Cardiac muscle cell (in vitro differentiated cells and primary cell): ENCODE results near the gene TEKT5. TPM values are rescaled to one million over a fixed set of nuclear protein-coding genes. Genes with fewer than 3 reads are reported as not detected.

Source experiments
- DNase-seq, 2 donors: peaks; one replicate each; pipeline versions ENCODE4 v3.0.0 to v3.0.0-alpha.2; 2010 to 2017; ENCODE audit warnings: low read depth in 1 of 2, low spot score in 1 of 2
- H3K27ac ChIP-seq: fragments of 200-600 bp; sonication (generic); 2 replicates; pipeline ENCODE4 v1.5.1; 2016
- H3K27me3 ChIP-seq: fragments of 200-600 bp; sonication (generic); 2 replicates; pipeline ENCODE4 v1.6.0; 2016; ENCODE audit warnings: control low read depth
- H3K36me3 ChIP-seq: fragments of 200-600 bp; sonication (generic); 2 replicates; pipeline ENCODE4 v1.5.1; 2016; ENCODE audit warnings: control low read depth
- H3K4me1 ChIP-seq: fragments of 200-600 bp; sonication (generic); 2 replicates; pipeline ENCODE4 v1.8.1; 2017; ENCODE audit warnings: low read depth, mild to moderate bottlenecking, mixed run types
- H3K4me3 ChIP-seq: fragments of 200-600 bp; sonication (generic); 2 replicates; pipeline ENCODE4 v1.5.1; 2016; ENCODE audit warnings: mild to moderate bottlenecking
- H3K9me3 ChIP-seq: fragments of 200-600 bp; sonication (generic); 2 replicates; pipeline ENCODE4 v1.5.1; 2017; ENCODE audit warnings: low read depth, mild to moderate bottlenecking, control low read depth
- polyA plus RNA-seq: library from polyadenylated mRNA; unstranded; fragments of >200 nt; fragmentation: Nextera tagmentation; extraction: Ambion mirVana; gene quantifications from 2 replicates; pipeline ENCODE4 v1.2.1, GENCODE V29; 2016
- total RNA-seq: library from RNA; depleted of rRNA; stranded (reverse); fragments of >200 nt; gene quantifications from 2 replicates; pipeline ENCODE4 v1.2.3, GENCODE V29; 2016
- TF ChIP-seq, protein P1 (sequence below): IDR thresholded peaks from 2 replicates; pipeline ENCODE4 v1.5.1; 2012; ENCODE audit warnings: low read depth, mild to moderate bottlenecking, low read length

TEKT5 gene
- total and polyA plus RNA-seq, 2 experiments from 2014 or later = 0.48 TPM

DNA sequence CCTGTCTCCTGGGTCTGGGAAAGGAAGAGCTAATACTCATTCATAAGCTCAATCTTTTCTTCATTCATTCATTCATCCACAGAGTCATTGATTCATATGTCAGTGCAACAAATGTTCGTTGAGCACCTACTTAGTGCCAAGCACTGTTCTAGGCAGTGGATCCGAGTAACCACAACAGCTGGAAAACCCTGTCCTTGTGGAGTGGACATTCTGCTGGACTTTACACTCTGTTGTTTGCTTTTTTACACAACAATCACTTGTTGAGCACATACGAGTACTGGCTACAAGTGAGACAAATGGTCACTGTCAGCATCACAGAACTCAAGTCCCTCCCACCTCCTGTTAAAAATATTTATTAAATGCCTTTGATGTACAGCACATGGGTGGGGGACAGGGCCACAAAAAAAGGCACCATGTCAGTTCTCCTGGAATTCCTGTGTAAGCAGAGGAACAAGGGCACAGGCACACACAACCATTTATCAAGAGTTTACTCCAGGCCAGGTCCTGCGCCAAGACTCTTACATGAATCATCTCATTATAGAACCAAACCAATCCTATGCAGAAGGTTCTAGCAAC is 46.9 kb downstream of the TEKT5 start:
- TF ChIP-seq, protein P1, sequence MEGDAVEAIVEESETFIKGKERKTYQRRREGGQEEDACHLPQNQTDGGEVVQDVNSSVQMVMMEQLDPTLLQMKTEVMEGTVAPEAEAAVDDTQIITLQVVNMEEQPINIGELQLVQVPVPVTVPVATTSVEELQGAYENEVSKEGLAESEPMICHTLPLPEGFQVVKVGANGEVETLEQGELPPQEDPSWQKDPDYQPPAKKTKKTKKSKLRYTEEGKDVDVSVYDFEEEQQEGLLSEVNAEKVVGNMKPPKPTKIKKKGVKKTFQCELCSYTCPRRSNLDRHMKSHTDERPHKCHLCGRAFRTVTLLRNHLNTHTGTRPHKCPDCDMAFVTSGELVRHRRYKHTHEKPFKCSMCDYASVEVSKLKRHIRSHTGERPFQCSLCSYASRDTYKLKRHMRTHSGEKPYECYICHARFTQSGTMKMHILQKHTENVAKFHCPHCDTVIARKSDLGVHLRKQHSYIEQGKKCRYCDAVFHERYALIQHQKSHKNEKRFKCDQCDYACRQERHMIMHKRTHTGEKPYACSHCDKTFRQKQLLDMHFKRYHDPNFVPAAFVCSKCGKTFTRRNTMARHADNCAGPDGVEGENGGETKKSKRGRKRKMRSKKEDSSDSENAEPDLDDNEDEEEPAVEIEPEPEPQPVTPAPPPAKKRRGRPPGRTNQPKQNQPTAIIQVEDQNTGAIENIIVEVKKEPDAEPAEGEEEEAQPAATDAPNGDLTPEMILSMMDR = no peak
- Histone ChIP-seq H3K36me3 (no peaks in the 10 kb centered on the region), H3K4me1 (no peaks in the 10 kb centered on the region)

DNA sequence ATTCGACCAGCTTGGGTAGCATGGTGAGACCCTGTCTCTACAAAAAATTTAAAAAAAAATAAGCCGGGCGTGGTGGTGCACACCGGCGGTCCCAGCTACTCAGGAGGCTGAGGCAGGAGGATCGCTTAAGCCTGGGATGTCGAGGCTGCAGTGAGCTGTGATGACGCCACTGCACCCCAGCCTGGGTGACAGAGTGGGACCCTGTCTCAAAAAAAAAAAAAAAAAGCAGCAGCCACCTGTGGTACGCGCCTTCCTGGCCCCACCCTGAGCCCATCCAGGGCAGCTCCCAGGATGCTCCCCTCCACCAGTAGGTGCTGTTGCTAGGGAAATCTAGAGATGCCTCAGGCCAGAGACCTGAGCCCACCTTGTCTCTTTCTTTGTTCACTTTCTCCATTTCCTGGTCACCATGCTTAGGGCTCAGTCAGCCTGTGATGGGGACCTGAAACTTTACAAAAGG is 47.4 kb downstream of the TEKT5 start:
- H3K27ac ChIP-seq = no peak overlapping the region
- no peaks in the 10 kb centered on the region for H3K36me3 ChIP-seq
- peaks cover 4% of the 10 kb centered on the region for H3K4me1 ChIP-seq
- DNase-seq = no peak
- TF ChIP-seq, protein P1 = no peak
- no peak overlapping the region for H3K4me3 ChIP-seq
- H3K9me3 ChIP-seq = no peaks in the 10 kb centered on the region
- no peaks in the 10 kb centered on the region for H3K27me3 ChIP-seq

More for the DNA sequence above, 46.9 kb downstream of the TEKT5 start:
- no peaks in the 10 kb centered on the region for H3K27me3 ChIP-seq
- DNase-seq = no peak
- H3K4me3 ChIP-seq = no peak overlapping the region
- no peak overlapping the region for H3K27ac ChIP-seq
- H3K9me3 ChIP-seq = no peaks in the 10 kb centered on the region

DNA sequence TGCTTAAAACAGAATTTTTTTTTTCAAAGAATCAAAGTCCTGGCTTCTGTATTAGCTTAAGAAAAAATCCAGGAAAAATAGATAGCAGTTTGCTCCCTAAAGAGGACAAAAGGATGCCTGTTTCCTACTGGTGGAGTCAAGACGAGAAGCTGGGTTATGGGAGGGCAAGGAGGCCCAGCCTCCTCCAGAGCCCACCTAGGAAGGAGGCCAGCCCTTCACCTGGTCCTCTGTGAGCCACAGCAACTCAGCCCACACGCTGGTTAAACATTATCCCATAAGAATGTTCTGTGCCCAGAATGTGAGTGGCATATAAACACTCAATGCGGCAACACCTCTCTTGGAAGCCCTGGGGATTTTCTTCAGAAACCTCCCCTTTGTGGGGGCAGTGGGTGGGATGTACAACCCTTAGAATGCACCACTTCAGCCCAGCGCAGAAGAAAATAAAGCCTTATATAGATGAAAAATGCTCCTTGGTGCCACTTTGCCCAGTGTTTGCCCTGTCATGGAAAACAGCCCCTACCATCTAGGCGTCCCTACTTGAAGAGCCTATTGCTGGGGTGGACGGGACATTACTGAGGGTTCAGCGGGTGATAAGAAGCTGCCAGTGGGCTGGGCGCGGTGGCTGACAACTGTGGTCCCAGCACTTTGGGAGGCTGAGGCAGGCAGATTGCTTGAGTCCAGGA is 48.0 kb downstream of the TEKT5 start:
- Histone ChIP-seq H3K4me3 (no peak overlapping the region), H3K9me3 (no peaks in the 10 kb centered on the region), H3K27ac (no peak overlapping the region), H3K4me1 (peaks cover 10% of the 10 kb centered on the region), H3K36me3 (no peaks in the 10 kb centered on the region), H3K27me3 (no peaks in the 10 kb centered on the region)
- TF ChIP-seq, protein P1 = no peak
- DNase-seq = no peak

DNA sequence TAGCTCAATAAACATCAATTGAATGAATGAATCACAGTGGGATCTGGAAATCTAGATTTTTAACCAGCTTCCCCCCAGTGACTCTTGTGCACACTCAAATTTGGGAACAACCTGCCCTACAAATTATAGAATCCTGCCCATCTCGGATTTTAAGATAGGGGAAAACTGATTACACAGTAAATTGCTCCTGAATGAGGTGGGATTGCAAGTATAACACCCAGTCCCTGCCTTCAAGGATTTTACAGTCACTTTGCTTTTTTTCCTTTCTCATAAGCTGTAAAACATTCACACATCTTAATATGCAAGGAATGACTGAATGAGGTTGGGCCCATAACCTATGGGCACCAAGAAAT is 48.5 kb downstream of the TEKT5 start:
- Histone ChIP-seq H3K36me3 (no peaks in the 10 kb centered on the region), H3K4me3 (no peak overlapping the region), H3K9me3 (no peaks in the 10 kb centered on the region), H3K27me3 (no peaks in the 10 kb centered on the region), H3K27ac (no peak overlapping the region), H3K4me1 (peaks cover 15% of the 10 kb centered on the region)
- TF ChIP-seq, protein P1 = no peak
- no peak for DNase-seq

DNA sequence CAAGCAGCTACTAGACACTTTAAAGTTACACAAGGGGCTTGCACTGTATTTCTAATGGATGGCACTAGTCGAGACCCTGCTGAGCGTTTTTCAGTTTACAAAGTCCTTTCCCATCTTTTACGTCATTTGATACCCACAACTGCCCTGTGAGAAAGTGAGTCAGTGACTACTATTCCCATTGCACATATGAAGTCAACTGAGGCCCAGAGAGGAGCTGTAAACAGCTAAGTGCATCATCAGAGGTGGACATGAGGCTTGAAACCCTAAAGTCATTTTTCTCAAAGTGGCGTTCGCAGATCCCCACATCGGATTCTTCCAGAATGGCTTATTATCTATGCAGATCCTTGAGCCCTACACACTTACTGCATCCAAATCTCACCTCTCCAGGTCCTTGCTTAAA is 50.6 kb downstream of the TEKT5 start:
- no peak overlapping the region for H3K27ac ChIP-seq
- TF ChIP-seq, protein P1 = no peak

More for the DNA sequence above, 50.6 kb downstream of the TEKT5 start:
- Histone ChIP-seq H3K4me1 (peaks cover 15% of the 10 kb centered on the region), H3K36me3 (no peaks in the 10 kb centered on the region), H3K4me3 (no peak overlapping the region), H3K27me3 (no peaks in the 10 kb centered on the region), H3K9me3 (no peaks in the 10 kb centered on the region)
- DNase-seq = no peak
